ENCODE data around the gene MAD1L1. TPM values are rescaled to one million over a fixed set of nuclear protein-coding genes. Genes with fewer than 3 reads are reported as not detected.

MAD1L1 gene
- total RNA-seq, 4 donors from 2014 or later, result 8.0 to 52.7 (median 26.7) TPM

- Histone ChIP-seq H3K27ac (no peak overlapping the region), H3K4me3 (no peak overlapping the region), H3K4me1 (peaks cover 0 to 11% (median 3%) of the 10 kb centered on the region in 4 donors), H3K27me3 (no peaks in the 10 kb centered on the region), H3K36me3 (no peaks in the 10 kb centered on the region), H3K9me3 (peaks cover 0 to 5% of the 10 kb centered on the region in 2 donors)
- in situ Hi-C loops (cut with MboI; ENCODE audit: low pct_ligation_motif_present in 1 of 4, low pct_unique_long_range_greater_than_20kb in 1 of 4, low sequenced_read_pairs in 3 of 4) (no loop called here), intact Hi-C loops (cut with DNase I; ENCODE audit: low total_unique reads) (no loop called here)
- DNase-seq, result no peak
- 89% methylated on average over 12 of the region's 12 CpGs; no CpG with 5 or more reads in 1 of the 2 donors for WGBS, 2 donors (ENCODE audit: low coverage in 1 of 2)
- TF ChIP-seq POLR2A (IDR thresholded peaks at IDR 0.05) (no peak), EP300 (IDR thresholded peaks at IDR 0.05; ENCODE audit: low read depth) (no peak), POLR2AphosphoS5 (IDR thresholded peaks at IDR 0.05) (no peak)
- TF ChIP-seq, protein P1, sequence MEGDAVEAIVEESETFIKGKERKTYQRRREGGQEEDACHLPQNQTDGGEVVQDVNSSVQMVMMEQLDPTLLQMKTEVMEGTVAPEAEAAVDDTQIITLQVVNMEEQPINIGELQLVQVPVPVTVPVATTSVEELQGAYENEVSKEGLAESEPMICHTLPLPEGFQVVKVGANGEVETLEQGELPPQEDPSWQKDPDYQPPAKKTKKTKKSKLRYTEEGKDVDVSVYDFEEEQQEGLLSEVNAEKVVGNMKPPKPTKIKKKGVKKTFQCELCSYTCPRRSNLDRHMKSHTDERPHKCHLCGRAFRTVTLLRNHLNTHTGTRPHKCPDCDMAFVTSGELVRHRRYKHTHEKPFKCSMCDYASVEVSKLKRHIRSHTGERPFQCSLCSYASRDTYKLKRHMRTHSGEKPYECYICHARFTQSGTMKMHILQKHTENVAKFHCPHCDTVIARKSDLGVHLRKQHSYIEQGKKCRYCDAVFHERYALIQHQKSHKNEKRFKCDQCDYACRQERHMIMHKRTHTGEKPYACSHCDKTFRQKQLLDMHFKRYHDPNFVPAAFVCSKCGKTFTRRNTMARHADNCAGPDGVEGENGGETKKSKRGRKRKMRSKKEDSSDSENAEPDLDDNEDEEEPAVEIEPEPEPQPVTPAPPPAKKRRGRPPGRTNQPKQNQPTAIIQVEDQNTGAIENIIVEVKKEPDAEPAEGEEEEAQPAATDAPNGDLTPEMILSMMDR (IDR thresholded peaks at IDR 0.05), result no peak
Observed at GRCh38 chr7:1873070-1873405, 359.7 kb downstream of the MAD1L1 start.

- Histone ChIP-seq H3K4me3 (no peak overlapping the region), H3K27me3 (no peaks in the 10 kb centered on the region), H3K9me3 (no peaks in the 10 kb centered on the region), H3K36me3 (no peaks in the 10 kb centered on the region), H3K27ac (no peak overlapping the region), H3K4me1 (peaks cover 0 to 11% (median 3%) of the 10 kb centered on the region in 4 donors)
- in situ Hi-C loops (cut with MboI; ENCODE audit: low pct_ligation_motif_present in 1 of 4, low pct_unique_long_range_greater_than_20kb in 1 of 4, low sequenced_read_pairs in 3 of 4), result no loop called here
- TF ChIP-seq, protein P1 (IDR thresholded peaks at IDR 0.05), result no peak
- TF ChIP-seq POLR2AphosphoS5 (IDR thresholded peaks at IDR 0.05) (no peak), EP300 (IDR thresholded peaks at IDR 0.05; ENCODE audit: low read depth) (no peak), POLR2A (IDR thresholded peaks at IDR 0.05) (no peak)
- intact Hi-C loops (cut with DNase I; ENCODE audit: low total_unique reads), result no loop called here
- 93 to 94% methylated on average over 11 to 39 of the region's 39 CpGs for WGBS, 2 donors (ENCODE audit: low coverage in 1 of 2)
- DNase-seq, result no peak
Observed at GRCh38 chr7:1872191-1873069, 360.3 kb downstream of the MAD1L1 start.

- no peaks in the 10 kb centered on the region for H3K27me3 ChIP-seq
- WGBS, 2 donors (ENCODE audit: low coverage in 1 of 2), result 94% methylated on average over 26 of the region's 28 CpGs; no CpG with 5 or more reads in 1 of the 2 donors
- H3K36me3 ChIP-seq, result no peaks in the 10 kb centered on the region
- DNase-seq, result no peak
- H3K27ac ChIP-seq, result no peak overlapping the region
- peaks cover 0 to under 1% (median 0%) of the 10 kb centered on the region in 4 donors for H3K4me1 ChIP-seq
- intact Hi-C loops (cut with DNase I; ENCODE audit: low total_unique reads) (loop anchor here (2.0 kb wide), 1 partner anchor 55 kb away; no protein-coding TSS in a partner anchor), in situ Hi-C loops (cut with MboI; ENCODE audit: low pct_ligation_motif_present in 1 of 4, low pct_unique_long_range_greater_than_20kb in 1 of 4, low sequenced_read_pairs in 3 of 4) (no loop called here)
- no peaks in the 10 kb centered on the region for H3K9me3 ChIP-seq
- H3K4me3 ChIP-seq, result no peak overlapping the region
- no peak for TF ChIP-seq EP300 (IDR thresholded peaks at IDR 0.05; ENCODE audit: low read depth)
- TF ChIP-seq POLR2A (IDR thresholded peaks at IDR 0.05), result no peak
- TF ChIP-seq, protein P1 (IDR thresholded peaks at IDR 0.05), result no peak
- no peak for TF ChIP-seq POLR2AphosphoS5 (IDR thresholded peaks at IDR 0.05)
Observed at GRCh38 chr7:1869452-1870130, 363.2 kb downstream of the MAD1L1 start.

GRCh38 chr7:1868516-1869165 is 364.1 kb downstream of the MAD1L1 start:
- H3K9me3 ChIP-seq, result no peaks in the 10 kb centered on the region
- DNase-seq, result no peak
- in situ Hi-C loops (cut with MboI; ENCODE audit: low pct_ligation_motif_present in 1 of 4, low pct_unique_long_range_greater_than_20kb in 1 of 4, low sequenced_read_pairs in 3 of 4), result no loop called here
- no peaks in the 10 kb centered on the region for H3K27me3 ChIP-seq
- WGBS, 2 donors (ENCODE audit: low coverage in 1 of 2), result 94% methylated on average over 36 of the region's 36 CpGs; no CpG with 5 or more reads in 1 of the 2 donors
- H3K27ac ChIP-seq, result no peak overlapping the region
- intact Hi-C loops (cut with DNase I; ENCODE audit: low total_unique reads), result no loop called here
- H3K36me3 ChIP-seq, result no peaks in the 10 kb centered on the region
- H3K4me1 ChIP-seq, result no peaks in the 10 kb centered on the region
- TF ChIP-seq POLR2AphosphoS5 (IDR thresholded peaks at IDR 0.05), result no peak
- no peak for TF ChIP-seq EP300 (IDR thresholded peaks at IDR 0.05; ENCODE audit: low read depth)
- TF ChIP-seq, protein P1 (IDR thresholded peaks at IDR 0.05), result no peak
- no peak for TF ChIP-seq POLR2A (IDR thresholded peaks at IDR 0.05)
- H3K4me3 ChIP-seq, result no peak overlapping the region
